ENCODE measurements around the gene KCNJ9.
"Not testable (repeated sequence)": the region's sequence is repeated elsewhere in the genome, so short reads cannot be mapped to it uniquely, and the experiment has no call there.

Gene KCNJ9

GRCh38 chr1:160104486-160104885 is 23.1 kb downstream of the KCNJ9 start:
- Histone ChIP-seq H3K4me2 (ENCODE audit: low read length) (no peak overlapping the region), H3K27ac (no peak overlapping the region), H2AFZ (no peak overlapping the region), H3K4me1 (no peaks in the 10 kb centered on the region), H3K79me2 (no peaks in the 10 kb centered on the region), H3K4me3 (ENCODE audit: low read depth, low read length) (no peak overlapping the region), H3K9ac (no peak overlapping the region), H3K36me3 (ENCODE audit: control insufficient read depth, insufficient read depth, low read length) (no peaks in the 10 kb centered on the region), H3K9me3 (ENCODE audit: control insufficient read depth, low read length) (no peaks in the 10 kb centered on the region), H3K27me3 (ENCODE audit: control insufficient read depth, insufficient read depth, low read length) (no peaks in the 10 kb centered on the region)
- TF ChIP-seq CTCF (IDR thresholded peaks at IDR 0.05), result no peak

GRCh38 chr1:160105155-160105554 is 23.8 kb downstream of the KCNJ9 start:
- Histone ChIP-seq H3K79me2 (no peaks in the 10 kb centered on the region), H3K9me3 (ENCODE audit: control insufficient read depth, low read length) (no peaks in the 10 kb centered on the region), H3K4me1 (no peaks in the 10 kb centered on the region), H3K4me3 (ENCODE audit: low read depth, low read length) (no peak overlapping the region), H2AFZ (no peak overlapping the region), H3K9ac (no peak overlapping the region), H3K4me2 (ENCODE audit: low read length) (no peak overlapping the region), H3K27me3 (ENCODE audit: control insufficient read depth, insufficient read depth, low read length) (no peaks in the 10 kb centered on the region), H3K36me3 (ENCODE audit: control insufficient read depth, insufficient read depth, low read length) (no peaks in the 10 kb centered on the region), H3K27ac (no peak overlapping the region)
- no peak for TF ChIP-seq CTCF (IDR thresholded peaks at IDR 0.05)

GRCh38 chr1:160107512-160107911 is 26.2 kb downstream of the KCNJ9 start:
- H3K9ac ChIP-seq, result no peak overlapping the region
- H3K4me1 ChIP-seq, result no peaks in the 10 kb centered on the region
- H3K4me2 ChIP-seq (ENCODE audit: low read length), result no peak overlapping the region
- H2AFZ ChIP-seq, result no peak overlapping the region
- H3K27me3 ChIP-seq (ENCODE audit: control insufficient read depth, insufficient read depth, low read length), result no peaks in the 10 kb centered on the region
- no peaks in the 10 kb centered on the region for H3K9me3 ChIP-seq (ENCODE audit: control insufficient read depth, low read length)
- H3K4me3 ChIP-seq (ENCODE audit: low read depth, low read length), result no peak overlapping the region
- H3K27ac ChIP-seq, result no peak overlapping the region
- H3K79me2 ChIP-seq, result no peaks in the 10 kb centered on the region
- H3K36me3 ChIP-seq (ENCODE audit: control insufficient read depth, insufficient read depth, low read length), result no peaks in the 10 kb centered on the region
- no peak for TF ChIP-seq CTCF (IDR thresholded peaks at IDR 0.05)

- Histone ChIP-seq H3K4me1 (no peaks in the 10 kb centered on the region), H3K27me3 (ENCODE audit: control insufficient read depth, insufficient read depth, low read length) (no peaks in the 10 kb centered on the region), H3K9ac (no peak overlapping the region), H3K27ac (no peak overlapping the region), H3K9me3 (ENCODE audit: control insufficient read depth, low read length) (no peaks in the 10 kb centered on the region), H3K4me2 (ENCODE audit: low read length) (no peak overlapping the region), H3K4me3 (ENCODE audit: low read depth, low read length) (no peak overlapping the region), H3K79me2 (no peaks in the 10 kb centered on the region), H3K36me3 (ENCODE audit: control insufficient read depth, insufficient read depth, low read length) (no peaks in the 10 kb centered on the region), H2AFZ (no peak overlapping the region)
- TF ChIP-seq CTCF (IDR thresholded peaks at IDR 0.05), result no peak
Measured at GRCh38 chr1:160108888-160109662, 27.7 kb downstream of the KCNJ9 start.

- Histone ChIP-seq H3K27ac (no peak overlapping the region), H3K9me3 (ENCODE audit: control insufficient read depth, low read length) (no peaks in the 10 kb centered on the region), H3K27me3 (ENCODE audit: control insufficient read depth, insufficient read depth, low read length) (no peaks in the 10 kb centered on the region), H3K4me3 (ENCODE audit: low read depth, low read length) (no peak overlapping the region), H3K36me3 (ENCODE audit: control insufficient read depth, insufficient read depth, low read length) (no peaks in the 10 kb centered on the region), H3K4me1 (no peaks in the 10 kb centered on the region), H2AFZ (no peak overlapping the region), H3K9ac (no peak overlapping the region), H3K79me2 (no peaks in the 10 kb centered on the region), H3K4me2 (ENCODE audit: low read length) (no peak overlapping the region)
- TF ChIP-seq CTCF (IDR thresholded peaks at IDR 0.05), result no peak
Measured at GRCh38 chr1:160109686-160110085, 28.3 kb downstream of the KCNJ9 start.

- not testable (repeated sequence) for H3K9me3 ChIP-seq (ENCODE audit: control insufficient read depth, low read length); H3K4me1 ChIP-seq; H3K27me3 ChIP-seq (ENCODE audit: control insufficient read depth, insufficient read depth, low read length); H3K9ac ChIP-seq; H3K27ac ChIP-seq; H3K4me3 ChIP-seq (ENCODE audit: low read depth, low read length); H2AFZ ChIP-seq; H3K4me2 ChIP-seq (ENCODE audit: low read length); H3K79me2 ChIP-seq; H3K36me3 ChIP-seq (ENCODE audit: control insufficient read depth, insufficient read depth, low read length)
Measured at GRCh38 chr1:160111462-160111861, 30.1 kb downstream of the KCNJ9 start.

Data from parathyroid adenoma (tissue), 2 donors.